HCT116 (cell line): Measurements from ENCODE around the gene APBA1. TPM values are rescaled to one million over a fixed set of nuclear protein-coding genes. Genes with fewer than 3 reads are reported as not detected.

Experiments used
- ATAC-seq: fragments of 200-7000 bp; cut with Tn5 transposase; 2 replicates; pipeline ENCODE4 v1.9.1; 2020; ENCODE audit warnings: mild to moderate bottlenecking, moderate library complexity
- BruUV-seq: library from RNA; stranded (reverse); fragments of 400-500 nt; replicated peaks from 2 replicates; lab custom pipeline; 2021; lab: Mats Ljungman, UMichigan
- CTCF ChIA-PET: fragments of 300-600 bp; sonication (Branson Sonifier 250); formaldehyde crosslinking; loops from one replicate; lab custom pipeline; 2021; ENCODE audit warnings: antibody characterized with exemption; lab: Charles Lee
- POLR2A ChIA-PET: fragments of 300-600, 350-600 bp; sonication (Branson Sonifier 250); formaldehyde crosslinking; loops from one replicate; lab custom pipeline; 2021; ENCODE audit warnings: antibody characterized with exemption; lab: Charles Lee
- RAD21 ChIA-PET, 2 experiments: fragments of 300-600 bp; sonication (Branson Sonifier 250); formaldehyde crosslinking; loops; one replicate each; lab custom pipeline; 2023; ENCODE audit warnings: low total read pairs in 2 of 2; ENCODE audit not compliant: uncharacterized antibody in 2 of 2, unreplicated experiment in 2 of 2, low non-redundant PET in 1 of 2; lab: Charles Lee
- DNase-seq: peaks from one replicate; pipeline ENCODE4 v3.0.0-alpha.2; 2010; ENCODE audit warnings: low read depth, low spot score
- H2AFZ ChIP-seq: fragments of 200-600 bp; shearing (Covaris generic), sonication (generic); 2 replicates; pipeline ENCODE4 v1.6.1; 2017; ENCODE audit warnings: low read depth, mixed run types, mixed read lengths, antibody characterized with exemption, low read length; ENCODE audit not compliant: poor library complexity, severe bottlenecking
- H3K27ac ChIP-seq: 2 replicates; pipeline ENCODE4 v1.5.1; 2012; ENCODE audit warnings: low read depth, low read length
- H3K27me3 ChIP-seq: fragments of 200-600 bp; sonication (generic); 2 replicates; pipeline ENCODE4 v1.6.1; 2016; ENCODE audit warnings: mixed run types, low read length, mixed read lengths; ENCODE audit not compliant: insufficient read depth
- H3K36me3 ChIP-seq, 2 experiments: fragments of 200-500 bp in 1 of 2; fragments of 200-600 bp in 1 of 2; sonication (Bioruptor generic) in 1 of 2; sonication (generic) in 1 of 2; 2 replicates each; pipeline versions ENCODE4 v1.5.1 to v1.6.1; 2014 to 2016; ENCODE audit warnings: low read length in 2 of 2, inconsistent platforms in 1 of 2, mixed read lengths in 1 of 2, mixed run types in 1 of 2; ENCODE audit not compliant: insufficient read depth in 2 of 2, control insufficient read depth in 1 of 2
- H3K4me1 ChIP-seq, 2 experiments: fragments of 200-600 bp in 1 of 2; sonication (generic) in 1 of 2; 2 replicates each; pipeline versions ENCODE4 v1.5.1 to v1.6.1; 2012 to 2017; ENCODE audit warnings: low read length in 2 of 2, inconsistent platforms in 1 of 2, mild to moderate bottlenecking in 1 of 2, mixed read lengths in 1 of 2, mixed run types in 1 of 2, moderate library complexity in 1 of 2; ENCODE audit not compliant: insufficient read depth in 2 of 2, control insufficient read depth in 1 of 2
- H3K4me2 ChIP-seq: fragments of 200-600 bp; sonication (generic); 2 replicates; pipeline ENCODE4 v1.6.1; 2017; ENCODE audit warnings: mixed run types, low read length, mixed read lengths
- H3K4me3 ChIP-seq, 2 experiments: fragments of 200-600 bp in 1 of 2; sonication (generic) in 1 of 2; replicated peaks in 1 of 2; 2 replicates each; pipeline ENCODE4 v1.5.1; 2011 to 2016; ENCODE audit warnings: low read length in 2 of 2, control low read depth in 1 of 2, low read depth in 1 of 2, mild to moderate bottlenecking in 1 of 2, mixed read lengths in 1 of 2, mixed run types in 1 of 2
- H3K79me2 ChIP-seq: fragments of 200-600 bp; sonication (generic); 2 replicates; pipeline ENCODE4 v1.6.1; 2017; ENCODE audit warnings: mild to moderate bottlenecking, mixed run types, low read length, moderate library complexity, mixed read lengths; ENCODE audit not compliant: insufficient read depth
- H3K9ac ChIP-seq: fragments of 200-600 bp; sonication (generic); 2 replicates; pipeline ENCODE4 v1.6.1; 2016; ENCODE audit warnings: low read length, mixed read lengths
- H3K9me2 ChIP-seq: fragments of 200-600 bp; sonication (generic), shearing (Covaris generic); 2 replicates; pipeline ENCODE4 v1.6.1; 2017; ENCODE audit warnings: mixed run types, mild to moderate bottlenecking, moderate library complexity; ENCODE audit not compliant: insufficient read depth
- H3K9me3 ChIP-seq, 2 experiments: fragments of 200-500 bp in 1 of 2; fragments of 200-600 bp in 1 of 2; sonication (Bioruptor generic) in 1 of 2; sonication (generic) in 1 of 2; 2 replicates each; pipeline ENCODE4 v1.6.1; 2014 to 2017; ENCODE audit warnings: low read length in 2 of 2, mixed read lengths in 2 of 2, inconsistent platforms in 1 of 2, low read depth in 1 of 2, mild to moderate bottlenecking in 1 of 2, mixed run types in 1 of 2, moderate library complexity in 1 of 2; ENCODE audit not compliant: control insufficient read depth in 1 of 2, insufficient read depth in 1 of 2
- H4K20me1 ChIP-seq: fragments of 200-600 bp; sonication (generic), shearing (Covaris generic); 2 replicates; pipeline ENCODE4 v1.6.1; 2017; ENCODE audit warnings: mixed run types, mild to moderate bottlenecking, moderate library complexity; ENCODE audit not compliant: insufficient read depth
- CEBPB ChIP-seq: IDR thresholded peaks from 2 replicates; pipeline ENCODE4 v1.6.1; 2012; ENCODE audit warnings: low read depth
- CTCF ChIP-seq, 3 experiments: fragments of 200-600 bp in 1 of 3; sonication (generic) in 1 of 3; IDR thresholded peaks in 2 of 3; conservative IDR thresholded peaks in 1 of 3; 2 replicates each; pipeline ENCODE4 v1.5.1; 2012 to 2017; ENCODE audit warnings: low read depth in 2 of 3, low read length in 2 of 3, antibody characterized with exemption in 1 of 3, borderline replicate concordance in 1 of 3, control low read depth in 1 of 3, mild to moderate bottlenecking in 1 of 3, mixed read lengths in 1 of 3, mixed run types in 1 of 3, moderate library complexity in 1 of 3; ENCODE audit not compliant: insufficient read depth in 1 of 3
- EGR1 ChIP-seq: IDR thresholded peaks from 2 replicates; pipeline ENCODE4 v1.6.1; 2012; ENCODE audit warnings: low read depth
- ELF1 ChIP-seq: IDR thresholded peaks from 2 replicates; pipeline ENCODE4 v1.6.1; 2012; ENCODE audit warnings: low read depth, borderline replicate concordance
- EZH2 ChIP-seq: fragments of 200-600 bp; sonication (generic); IDR thresholded peaks from 2 replicates; pipeline ENCODE4 v1.6.1; 2017; ENCODE audit warnings: antibody characterized with exemption, mixed run types
- EZH2phosphoT487 ChIP-seq: fragments of 200-600 bp; IDR thresholded peaks from 2 replicates; pipeline ENCODE4 v1.6.1; 2018; ENCODE audit warnings: antibody characterized with exemption, borderline replicate concordance
- FOSL1 ChIP-seq: IDR thresholded peaks from 2 replicates; pipeline ENCODE4 v1.6.1; 2012; ENCODE audit warnings: low read depth
- POLR2A ChIP-seq: IDR thresholded peaks from 2 replicates; pipeline ENCODE4 v1.7.0; 2011; ENCODE audit warnings: borderline replicate concordance; ENCODE audit not compliant: insufficient read depth, insufficient read length; ENCODE audit errors: extremely low read depth
- RAD21 ChIP-seq: IDR thresholded peaks from 2 replicates; pipeline ENCODE4 v1.6.1; 2012; ENCODE audit warnings: low read depth, mild to moderate bottlenecking
- SIN3A ChIP-seq: IDR thresholded peaks from 2 replicates; pipeline ENCODE4 v1.6.1; 2012; ENCODE audit warnings: low read depth
- SRF ChIP-seq: IDR thresholded peaks from 2 replicates; pipeline ENCODE4 v1.6.1; 2012; ENCODE audit warnings: low read depth
- TCF7L2 ChIP-seq: IDR thresholded peaks from 2 replicates; pipeline ENCODE4 v1.7.0; 2011; ENCODE audit warnings: borderline replicate concordance, inconsistent platforms; ENCODE audit not compliant: insufficient read depth, insufficient read length; ENCODE audit errors: extremely low read depth
- ZNF274 ChIP-seq: fragments of 200-500 bp; sonication (Bioruptor generic); IDR thresholded peaks from 2 replicates; pipeline ENCODE4 v1.6.1; 2014; ENCODE audit warnings: mild to moderate bottlenecking, low read depth, low read length, inconsistent platforms
- intact Hi-C: fragments of 100-400 bp; cut with micrococcal nuclease; formaldehyde crosslinking; loops from 2 replicates; pipeline ENCODE4 v1.10.0; 2022
- total RNA-seq: library from RNA; stranded (reverse); gene quantifications from one replicate; pipeline ENCODE4 v1.2.1, GENCODE V29; 2021; ENCODE audit not compliant: unreplicated experiment

Gene APBA1
- total RNA-seq, 1 experiment from 2014 or later, result 0.20 TPM

DNA sequence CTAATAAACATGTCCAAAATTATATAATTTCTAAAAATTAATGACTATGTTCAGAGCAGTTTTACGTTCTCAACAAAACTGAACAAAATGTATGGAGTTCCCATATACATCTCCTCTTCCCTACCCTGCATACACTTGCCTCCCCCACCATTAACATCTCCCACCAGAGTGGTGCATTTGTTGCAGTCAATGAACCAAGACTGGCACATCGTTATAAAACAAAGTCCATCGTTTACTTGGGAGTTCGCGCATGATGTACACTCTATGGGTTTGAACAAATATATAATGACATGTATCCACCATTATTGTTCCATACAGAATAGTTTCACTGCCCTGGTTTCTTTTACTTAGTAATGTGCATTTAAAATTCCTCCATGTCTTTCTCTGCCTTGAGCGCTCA is 130.1 kb downstream of the APBA1 start:
- ChIA-PET POLR2A (no interaction called here), CTCF (no interaction called here), RAD21 (no interaction called here)
- no peaks in the 10 kb centered on the region for H4K20me1 ChIP-seq
- H2AFZ ChIP-seq, result no peak overlapping the region
- no peaks in the 10 kb centered on the region for H3K9me3 ChIP-seq
- BruUV-seq, result no TSS peak
- no peaks in the 10 kb centered on the region for H3K79me2 ChIP-seq
- ATAC-seq (no peak), DNase-seq (no peak)
- intact Hi-C loops, result loop anchor here (10.0 kb wide), 1 partner anchor 63 kb away; no protein-coding TSS in a partner anchor
- no peak overlapping the region for H3K9ac ChIP-seq
- TF ChIP-seq EZH2, result no peak
- no peak for TF ChIP-seq SIN3A
- TF ChIP-seq EGR1, result no peak
- no peak for TF ChIP-seq SRF
- no peak for TF ChIP-seq RAD21
- no peak for TF ChIP-seq FOSL1
- no peak for TF ChIP-seq TCF7L2
- TF ChIP-seq ELF1, result no peak
- TF ChIP-seq EZH2phosphoT487, result no peak
- peaks cover 61% of the 10 kb centered on the region for H3K27me3 ChIP-seq
- no peaks in the 10 kb centered on the region for H3K36me3 ChIP-seq
- no peak overlapping the region for H3K4me2 ChIP-seq
- no peak overlapping the region for H3K27ac ChIP-seq
- no peaks in the 10 kb centered on the region for H3K4me1 ChIP-seq
- no peaks in the 10 kb centered on the region for H3K9me2 ChIP-seq
- no peak overlapping the region for H3K4me3 ChIP-seq

DNA sequence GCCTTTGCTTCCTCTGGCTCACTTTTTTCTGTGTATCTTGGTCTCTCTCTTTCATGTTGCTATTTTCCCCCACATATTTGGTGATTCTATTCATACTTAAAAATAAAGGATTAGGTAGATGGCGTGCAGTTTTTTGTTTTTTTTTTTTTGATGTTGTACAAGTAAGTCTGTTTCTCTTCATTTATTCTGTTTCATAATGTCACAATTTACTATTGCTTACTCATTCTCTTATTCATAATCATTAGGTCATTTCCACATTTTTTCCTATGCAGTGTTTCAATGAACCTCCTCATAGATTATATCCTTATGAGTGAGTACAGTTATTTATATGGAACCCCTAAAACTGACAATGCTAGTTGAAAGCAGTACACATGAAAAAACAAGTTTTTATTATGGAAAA is 136.3 kb downstream of the APBA1 start:
- ChIA-PET CTCF (no interaction called here), POLR2A (no interaction called here), RAD21 (no interaction called here)
- Histone ChIP-seq H3K4me1 (no peaks in the 10 kb centered on the region), H4K20me1 (no peaks in the 10 kb centered on the region), H3K27ac (no peak overlapping the region)
- intact Hi-C loops, result loop anchor here (5.0 kb wide), 1 partner anchor 604 kb away; no protein-coding TSS in a partner anchor
- TF ChIP-seq RAD21, result no peak
- no peak for TF ChIP-seq CTCF (IDR thresholded peaks at IDR 0.05 in 2 of 3, conservative IDR thresholded peaks at IDR 0.05 in 1 of 3; ENCODE audit: borderline replicate concordance in 1 of 3, insufficient read depth in 1 of 3, low read depth in 2 of 3, low read length in 2 of 3)
- TF ChIP-seq SIN3A, result no peak
- TF ChIP-seq EGR1, result no peak
- no peak for TF ChIP-seq ZNF274
- TF ChIP-seq CEBPB, result no peak
- TF ChIP-seq POLR2A, result no peak
- TF ChIP-seq, all 23 proteins: peak for 0
- Histone ChIP-seq H3K79me2 (no peaks in the 10 kb centered on the region), H3K9ac (no peak overlapping the region), H3K9me3 (no peaks in the 10 kb centered on the region), H2AFZ (no peak overlapping the region), H3K9me2 (no peaks in the 10 kb centered on the region), H3K27me3 (peaks cover 60% of the 10 kb centered on the region), H3K4me3 (no peak overlapping the region), H3K36me3 (no peaks in the 10 kb centered on the region), H3K4me2 (no peak overlapping the region)
- DNase-seq, result no peak
- BruUV-seq, result no TSS peak
- ATAC-seq, result no peak
